Measurements from ENCODE around the gene LTBP1. TPM values are rescaled to one million over a fixed set of nuclear protein-coding genes. Genes with fewer than 3 reads are reported as not detected.

LTBP1 gene
- total and polyA plus RNA-seq, 2 experiments from 2014 or later, result 15.7 to 49.8 TPM

DNA sequence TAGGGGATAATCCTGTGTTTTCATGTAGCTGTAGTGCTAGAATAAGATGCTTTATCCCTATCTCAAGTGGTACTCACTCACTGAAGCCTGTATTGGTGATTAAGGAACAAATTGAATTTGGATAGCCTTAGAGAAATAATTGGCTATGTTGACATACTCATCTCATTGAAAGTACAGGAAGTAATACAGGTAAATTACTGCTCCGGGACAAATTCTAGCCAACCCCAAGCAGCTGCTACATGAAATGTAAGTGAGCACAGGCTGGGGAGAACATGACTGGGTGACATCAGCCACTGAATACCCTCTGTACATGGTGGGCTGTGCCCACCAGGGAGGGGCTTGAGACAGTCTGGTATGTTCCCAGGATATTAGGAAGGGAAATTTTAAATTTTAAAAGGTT is 341.3 kb downstream of the LTBP1 start:
- Histone ChIP-seq H3K4me3 (no peak overlapping the region), H4K20me1 (replicated peaks; ENCODE audit: insufficient read depth) (no peaks in the 10 kb centered on the region; the same call in 1 of the 2 replicates), H3F3A (replicated peaks; ENCODE audit: low read depth) (no peaks in the 10 kb centered on the region), H3K27me3 (ENCODE audit: insufficient read depth) (no peaks in the 10 kb centered on the region), H3K36me3 (ENCODE audit: insufficient read depth) (no peaks in the 10 kb centered on the region), H3K79me2 (replicated peaks; ENCODE audit: insufficient read depth) (no peaks in the 10 kb centered on the region), H3K27ac (ENCODE audit: low read depth) (no peak overlapping the region), H3K4me2 (no peak overlapping the region), H3K9me2 (ENCODE audit: insufficient read depth) (no peaks in the 10 kb centered on the region), H2AFZ (no peak overlapping the region), H3K4me1 (ENCODE audit: insufficient read depth) (peaks cover 4% of the 10 kb centered on the region; the same call in 1 of the 2 replicates)
- Mint-ChIP-seq H3K36me3 (ENCODE audit: low read depth) (0 out of 3 replicates have a peak, but pooled peaks cover 3% of the 10 kb centered on the region), H3K9me3 (no peaks in the 10 kb centered on the region), H3K27ac (no peak overlapping the region), H3K4me3 (no peak overlapping the region), H3K27me3 (ENCODE audit: insufficient read depth, low read depth, poor library complexity) (no peaks in the 10 kb centered on the region), H3K4me1 (peaks cover 5% of the 10 kb centered on the region)
- ATAC-seq (no peak), DNase-seq (ENCODE audit: low spot score) (no peak)
- TF ChIP-seq, protein P1, sequence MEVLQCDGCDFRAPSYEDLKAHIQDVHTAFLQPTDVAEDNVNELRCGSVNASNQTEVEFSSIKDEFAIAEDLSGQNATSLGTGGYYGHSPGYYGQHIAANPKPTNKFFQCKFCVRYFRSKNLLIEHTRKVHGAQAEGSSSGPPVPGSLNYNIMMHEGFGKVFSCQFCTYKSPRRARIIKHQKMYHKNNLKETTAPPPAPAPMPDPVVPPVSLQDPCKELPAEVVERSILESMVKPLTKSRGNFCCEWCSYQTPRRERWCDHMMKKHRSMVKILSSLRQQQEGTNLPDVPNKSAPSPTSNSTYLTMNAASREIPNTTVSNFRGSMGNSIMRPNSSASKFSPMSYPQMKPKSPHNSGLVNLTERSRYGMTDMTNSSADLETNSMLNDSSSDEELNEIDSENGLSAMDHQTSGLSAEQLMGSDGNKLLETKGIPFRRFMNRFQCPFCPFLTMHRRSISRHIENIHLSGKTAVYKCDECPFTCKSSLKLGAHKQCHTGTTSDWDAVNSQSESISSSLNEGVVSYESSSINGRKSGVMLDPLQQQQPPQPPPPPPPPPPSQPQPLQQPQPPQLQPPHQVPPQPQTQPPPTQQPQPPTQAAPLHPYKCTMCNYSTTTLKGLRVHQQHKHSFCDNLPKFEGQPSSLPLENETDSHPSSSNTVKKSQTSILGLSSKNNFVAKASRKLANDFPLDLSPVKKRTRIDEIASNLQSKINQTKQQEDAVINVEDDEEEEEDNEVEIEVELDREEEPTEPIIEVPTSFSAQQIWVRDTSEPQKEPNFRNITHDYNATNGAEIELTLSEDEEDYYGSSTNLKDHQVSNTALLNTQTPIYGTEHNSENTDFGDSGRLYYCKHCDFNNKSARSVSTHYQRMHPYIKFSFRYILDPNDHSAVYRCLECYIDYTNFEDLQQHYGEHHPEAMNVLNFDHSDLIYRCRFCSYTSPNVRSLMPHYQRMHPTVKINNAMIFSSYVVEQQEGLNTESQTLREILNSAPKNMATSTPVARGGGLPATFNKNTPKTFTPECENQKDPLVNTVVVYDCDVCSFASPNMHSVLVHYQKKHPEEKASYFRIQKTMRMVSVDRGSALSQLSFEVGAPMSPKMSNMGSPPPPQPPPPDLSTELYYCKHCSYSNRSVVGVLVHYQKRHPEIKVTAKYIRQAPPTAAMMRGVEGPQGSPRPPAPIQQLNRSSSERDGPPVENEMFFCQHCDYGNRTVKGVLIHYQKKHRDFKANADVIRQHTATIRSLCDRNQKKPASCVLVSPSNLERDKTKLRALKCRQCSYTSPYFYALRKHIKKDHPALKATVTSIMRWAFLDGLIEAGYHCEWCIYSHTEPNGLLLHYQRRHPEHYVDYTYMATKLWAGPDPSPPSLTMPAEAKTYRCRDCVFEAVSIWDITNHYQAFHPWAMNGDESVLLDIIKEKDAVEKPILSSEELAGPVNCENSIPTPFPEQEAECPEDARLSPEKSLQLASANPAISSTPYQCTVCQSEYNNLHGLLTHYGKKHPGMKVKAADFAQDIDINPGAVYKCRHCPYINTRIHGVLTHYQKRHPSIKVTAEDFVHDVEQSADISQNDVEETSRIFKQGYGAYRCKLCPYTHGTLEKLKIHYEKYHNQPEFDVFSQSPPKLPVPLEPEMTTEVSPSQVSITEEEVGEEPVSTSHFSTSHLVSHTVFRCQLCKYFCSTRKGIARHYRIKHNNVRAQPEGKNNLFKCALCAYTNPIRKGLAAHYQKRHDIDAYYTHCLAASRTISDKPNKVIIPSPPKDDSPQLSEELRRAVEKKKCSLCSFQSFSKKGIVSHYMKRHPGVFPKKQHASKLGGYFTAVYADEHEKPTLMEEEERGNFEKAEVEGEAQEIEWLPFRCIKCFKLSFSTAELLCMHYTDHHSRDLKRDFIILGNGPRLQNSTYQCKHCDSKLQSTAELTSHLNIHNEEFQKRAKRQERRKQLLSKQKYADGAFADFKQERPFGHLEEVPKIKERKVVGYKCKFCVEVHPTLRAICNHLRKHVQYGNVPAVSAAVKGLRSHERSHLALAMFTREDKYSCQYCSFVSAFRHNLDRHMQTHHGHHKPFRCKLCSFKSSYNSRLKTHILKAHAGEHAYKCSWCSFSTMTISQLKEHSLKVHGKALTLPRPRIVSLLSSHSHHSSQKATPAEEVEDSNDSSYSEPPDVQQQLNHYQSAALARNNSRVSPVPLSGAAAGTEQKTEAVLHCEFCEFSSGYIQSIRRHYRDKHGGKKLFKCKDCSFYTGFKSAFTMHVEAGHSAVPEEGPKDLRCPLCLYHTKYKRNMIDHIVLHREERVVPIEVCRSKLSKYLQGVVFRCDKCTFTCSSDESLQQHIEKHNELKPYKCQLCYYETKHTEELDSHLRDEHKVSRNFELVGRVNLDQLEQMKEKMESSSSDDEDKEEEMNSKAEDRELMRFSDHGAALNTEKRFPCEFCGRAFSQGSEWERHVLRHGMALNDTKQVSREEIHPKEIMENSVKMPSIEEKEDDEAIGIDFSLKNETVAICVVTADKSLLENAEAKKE (CRISPR knock-in tag; IDR thresholded peaks at IDR 0.05), result no peak
- TF ChIP-seq, protein P2, sequence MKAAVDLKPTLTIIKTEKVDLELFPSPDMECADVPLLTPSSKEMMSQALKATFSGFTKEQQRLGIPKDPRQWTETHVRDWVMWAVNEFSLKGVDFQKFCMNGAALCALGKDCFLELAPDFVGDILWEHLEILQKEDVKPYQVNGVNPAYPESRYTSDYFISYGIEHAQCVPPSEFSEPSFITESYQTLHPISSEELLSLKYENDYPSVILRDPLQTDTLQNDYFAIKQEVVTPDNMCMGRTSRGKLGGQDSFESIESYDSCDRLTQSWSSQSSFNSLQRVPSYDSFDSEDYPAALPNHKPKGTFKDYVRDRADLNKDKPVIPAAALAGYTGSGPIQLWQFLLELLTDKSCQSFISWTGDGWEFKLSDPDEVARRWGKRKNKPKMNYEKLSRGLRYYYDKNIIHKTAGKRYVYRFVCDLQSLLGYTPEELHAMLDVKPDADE (IDR thresholded peaks at IDR 0.05), result no peak
- TF ChIP-seq NANOG (IDR thresholded peaks at IDR 0.05; ENCODE audit: borderline replicate concordance), result no peak
- no peak for TF ChIP-seq POLR2AphosphoS5 (IDR thresholded peaks at IDR 0.05; ENCODE audit: low read depth)
- TF ChIP-seq CREB1 (CRISPR knock-in tag; IDR thresholded peaks at IDR 0.05; ENCODE audit: low read depth), result no peak
- no peak for TF ChIP-seq EZH2 (IDR thresholded peaks at IDR 0.05; ENCODE audit: low read depth, unreplicated experiment)
- TF ChIP-seq STAT1 (IDR thresholded peaks at IDR 0.05; ENCODE audit: unreplicated experiment), result no peak
- TF ChIP-seq ZNF331 (CRISPR knock-in tag; IDR thresholded peaks at IDR 0.05; ENCODE audit: low read depth), result no peak
- no peak for TF ChIP-seq JUNB (IDR thresholded peaks at IDR 0.05; ENCODE audit: unreplicated experiment)
- TF ChIP-seq, protein P3, sequence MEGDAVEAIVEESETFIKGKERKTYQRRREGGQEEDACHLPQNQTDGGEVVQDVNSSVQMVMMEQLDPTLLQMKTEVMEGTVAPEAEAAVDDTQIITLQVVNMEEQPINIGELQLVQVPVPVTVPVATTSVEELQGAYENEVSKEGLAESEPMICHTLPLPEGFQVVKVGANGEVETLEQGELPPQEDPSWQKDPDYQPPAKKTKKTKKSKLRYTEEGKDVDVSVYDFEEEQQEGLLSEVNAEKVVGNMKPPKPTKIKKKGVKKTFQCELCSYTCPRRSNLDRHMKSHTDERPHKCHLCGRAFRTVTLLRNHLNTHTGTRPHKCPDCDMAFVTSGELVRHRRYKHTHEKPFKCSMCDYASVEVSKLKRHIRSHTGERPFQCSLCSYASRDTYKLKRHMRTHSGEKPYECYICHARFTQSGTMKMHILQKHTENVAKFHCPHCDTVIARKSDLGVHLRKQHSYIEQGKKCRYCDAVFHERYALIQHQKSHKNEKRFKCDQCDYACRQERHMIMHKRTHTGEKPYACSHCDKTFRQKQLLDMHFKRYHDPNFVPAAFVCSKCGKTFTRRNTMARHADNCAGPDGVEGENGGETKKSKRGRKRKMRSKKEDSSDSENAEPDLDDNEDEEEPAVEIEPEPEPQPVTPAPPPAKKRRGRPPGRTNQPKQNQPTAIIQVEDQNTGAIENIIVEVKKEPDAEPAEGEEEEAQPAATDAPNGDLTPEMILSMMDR (conservative IDR thresholded peaks at IDR 0.05; ENCODE audit: low read depth in 2 of 2), result no peak
- TF ChIP-seq ZNF114 (CRISPR knock-in tag; IDR thresholded peaks at IDR 0.05), result no peak
- no peak for TF ChIP-seq EZH2phosphoT487 (IDR thresholded peaks at IDR 0.05; ENCODE audit: unreplicated experiment)
- TF ChIP-seq, protein P4, sequence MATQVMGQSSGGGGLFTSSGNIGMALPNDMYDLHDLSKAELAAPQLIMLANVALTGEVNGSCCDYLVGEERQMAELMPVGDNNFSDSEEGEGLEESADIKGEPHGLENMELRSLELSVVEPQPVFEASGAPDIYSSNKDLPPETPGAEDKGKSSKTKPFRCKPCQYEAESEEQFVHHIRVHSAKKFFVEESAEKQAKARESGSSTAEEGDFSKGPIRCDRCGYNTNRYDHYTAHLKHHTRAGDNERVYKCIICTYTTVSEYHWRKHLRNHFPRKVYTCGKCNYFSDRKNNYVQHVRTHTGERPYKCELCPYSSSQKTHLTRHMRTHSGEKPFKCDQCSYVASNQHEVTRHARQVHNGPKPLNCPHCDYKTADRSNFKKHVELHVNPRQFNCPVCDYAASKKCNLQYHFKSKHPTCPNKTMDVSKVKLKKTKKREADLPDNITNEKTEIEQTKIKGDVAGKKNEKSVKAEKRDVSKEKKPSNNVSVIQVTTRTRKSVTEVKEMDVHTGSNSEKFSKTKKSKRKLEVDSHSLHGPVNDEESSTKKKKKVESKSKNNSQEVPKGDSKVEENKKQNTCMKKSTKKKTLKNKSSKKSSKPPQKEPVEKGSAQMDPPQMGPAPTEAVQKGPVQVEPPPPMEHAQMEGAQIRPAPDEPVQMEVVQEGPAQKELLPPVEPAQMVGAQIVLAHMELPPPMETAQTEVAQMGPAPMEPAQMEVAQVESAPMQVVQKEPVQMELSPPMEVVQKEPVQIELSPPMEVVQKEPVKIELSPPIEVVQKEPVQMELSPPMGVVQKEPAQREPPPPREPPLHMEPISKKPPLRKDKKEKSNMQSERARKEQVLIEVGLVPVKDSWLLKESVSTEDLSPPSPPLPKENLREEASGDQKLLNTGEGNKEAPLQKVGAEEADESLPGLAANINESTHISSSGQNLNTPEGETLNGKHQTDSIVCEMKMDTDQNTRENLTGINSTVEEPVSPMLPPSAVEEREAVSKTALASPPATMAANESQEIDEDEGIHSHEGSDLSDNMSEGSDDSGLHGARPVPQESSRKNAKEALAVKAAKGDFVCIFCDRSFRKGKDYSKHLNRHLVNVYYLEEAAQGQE (IDR thresholded peaks at IDR 0.05; ENCODE audit: unreplicated experiment), result no peak

Measured in GM23338 (cell line).